WTC11 (cell line): ENCODE results near the gene TTC19. TPM values are rescaled to one million over a fixed set of nuclear protein-coding genes. Genes with fewer than 3 reads are reported as not detected.

ENCODE experiments used
- AFF4 ChIP-seq: sonication (generic); formaldehyde crosslinking; IDR thresholded peaks from 2 replicates; pipeline ENCODE4 v1.8.1; 2023; ENCODE audit warnings: mild to moderate bottlenecking, missing genetic modification reagents, borderline replicate concordance
- ATF6 ChIP-seq: sonication (generic); formaldehyde crosslinking; IDR thresholded peaks from 2 replicates; pipeline ENCODE4 v1.8.1; 2023; ENCODE audit warnings: mild to moderate bottlenecking, missing genetic modification reagents
- CREB1 ChIP-seq: sonication (generic); formaldehyde crosslinking; IDR thresholded peaks from 2 replicates; pipeline ENCODE4 v1.8.0; 2023; ENCODE audit warnings: mild to moderate bottlenecking, missing genetic modification reagents
- CTCF ChIP-seq: fragments of 200-600 bp; IDR thresholded peaks from 2 replicates; pipeline ENCODE4 v1.8.0; 2022; ENCODE audit warnings: antibody characterized with exemption
- E2F4 ChIP-seq: sonication (generic); formaldehyde crosslinking; IDR thresholded peaks from 2 replicates; pipeline ENCODE4 v1.8.1; 2022; ENCODE audit warnings: low read depth, mild to moderate bottlenecking, moderate library complexity, missing genetic modification reagents, borderline replicate concordance
- ELF4 ChIP-seq: sonication (generic); formaldehyde crosslinking; IDR thresholded peaks from 2 replicates; pipeline ENCODE4 v1.8.1; 2022; ENCODE audit warnings: low read depth, mild to moderate bottlenecking, moderate library complexity, missing genetic modification reagents
- ERG ChIP-seq: fragments of 250-450 bp; sonication (Bioruptor Pico); IDR thresholded peaks from 2 replicates; pipeline ENCODE4 v1.8.0; 2021; ENCODE audit warnings: mild to moderate bottlenecking
- GABPB1 ChIP-seq: sonication (generic); formaldehyde crosslinking; IDR thresholded peaks from 2 replicates; pipeline ENCODE4 v1.8.1; 2023; ENCODE audit warnings: mild to moderate bottlenecking, missing genetic modification reagents
- GTF2I ChIP-seq: fragments of 250-450 bp; sonication (Bioruptor Pico); conservative IDR thresholded peaks from 2 replicates; pipeline ENCODE4 v1.4.0; 2021; ENCODE audit warnings: mild to moderate bottlenecking
- HMGA2 ChIP-seq: fragments of 250-450 bp; sonication (Bioruptor Pico); IDR thresholded peaks from 2 replicates; pipeline ENCODE4 v1.4.0; 2021; ENCODE audit warnings: mild to moderate bottlenecking, moderate library complexity
- JAZF1 ChIP-seq: fragments of 250-450 bp; sonication (Bioruptor Pico); IDR thresholded peaks from 2 replicates; pipeline ENCODE4 v1.9.0; 2021; ENCODE audit warnings: moderate library complexity, mild to moderate bottlenecking, inconsistent platforms
- NFATC4 ChIP-seq: fragments of 250-450 bp; sonication (Bioruptor Pico); IDR thresholded peaks from 2 replicates; pipeline ENCODE4 v1.9.0; 2021; ENCODE audit warnings: mild to moderate bottlenecking
- NFE2L1 ChIP-seq: sonication (generic); formaldehyde crosslinking; IDR thresholded peaks from 2 replicates; pipeline ENCODE4 v1.8.1; 2023; ENCODE audit warnings: missing genetic modification reagents
- PRRX2 ChIP-seq: fragments of 250-450 bp; sonication (Bioruptor Pico); IDR thresholded peaks from 2 replicates; pipeline ENCODE4 v1.8.0; 2021; ENCODE audit warnings: mild to moderate bottlenecking
- SP1 ChIP-seq: sonication (generic); formaldehyde crosslinking; conservative IDR thresholded peaks from 2 replicates; pipeline ENCODE4 v1.8.1; 2022; ENCODE audit warnings: missing genetic modification reagents
- STAT6 ChIP-seq: sonication (generic); formaldehyde crosslinking; conservative IDR thresholded peaks from 2 replicates; pipeline ENCODE4 v1.8.1; 2023; ENCODE audit warnings: mild to moderate bottlenecking, low read depth, missing genetic modification reagents, moderate library complexity
- TCF7 ChIP-seq: sonication (generic); formaldehyde crosslinking; IDR thresholded peaks from 2 replicates; pipeline ENCODE4 v1.8.0; 2022; ENCODE audit warnings: mild to moderate bottlenecking, low read depth, missing genetic modification reagents, moderate library complexity
- ZMAT4 ChIP-seq: fragments of 250-450 bp; sonication (Bioruptor Pico); IDR thresholded peaks from 2 replicates; pipeline ENCODE4 v1.9.0; 2021; ENCODE audit warnings: mild to moderate bottlenecking
- ZNF121 ChIP-seq: sonication (generic); formaldehyde crosslinking; IDR thresholded peaks from 2 replicates; pipeline ENCODE4 v1.8.0; 2023; ENCODE audit warnings: missing genetic modification reagents
- ZNF317 ChIP-seq: sonication (generic); formaldehyde crosslinking; IDR thresholded peaks from 2 replicates; pipeline ENCODE4 v1.8.1; 2023; ENCODE audit warnings: low read depth, mild to moderate bottlenecking, moderate library complexity, missing genetic modification reagents, borderline replicate concordance
- ZSCAN18 ChIP-seq: fragments of 250-450 bp; sonication (Bioruptor Pico); IDR thresholded peaks from 2 replicates; pipeline ENCODE4 v2.1.2; 2022; ENCODE audit warnings: mild to moderate bottlenecking, moderate library complexity
- total RNA-seq: library from RNA; stranded (reverse); gene quantifications from 3 replicates; pipeline ENCODE4 v1.2.3, GENCODE V29; 2021

TTC19 gene
- total RNA-seq, 1 experiment from 2014 or later = 55.3 TPM

GRCh38 chr17:15999141-15999973 lies at the start of gene TTC19, which contains the start of gene ZSWIM7 (continued):
- TF ChIP-seq ELF4 (CRISPR knock-in tag) = peak; percentile 88
- TF ChIP-seq ERG (CRISPR knock-in tag) = no peak
- peak; percentile 96 for TF ChIP-seq SP1 (CRISPR knock-in tag)
- TF ChIP-seq GABPB1 (CRISPR knock-in tag) = no peak; the same call in none of the 2 replicates
- TF ChIP-seq CREB1 = peak; percentile 87
- no peak for TF ChIP-seq PRRX2
- peak; percentile 90 for TF ChIP-seq E2F4 (CRISPR knock-in tag)
- no peak for TF ChIP-seq ZNF121 (CRISPR knock-in tag)
- TF ChIP-seq ATF6 = no peak
- TF ChIP-seq HMGA2 (CRISPR knock-in tag) = no peak
- no peak for TF ChIP-seq JAZF1 (CRISPR knock-in tag)
- no peak for TF ChIP-seq TCF7 (CRISPR knock-in tag)
- 0 out of 2 replicates have a peak, but pooled peaks have one; percentile 33 for TF ChIP-seq NFATC4 (CRISPR knock-in tag)
- no peak for TF ChIP-seq ZSCAN18 (CRISPR knock-in tag)
- peak; percentile 55; the same call in 1 of the 2 replicates for TF ChIP-seq ZNF317
- no peak; the same call in 1 of the 2 replicates for TF ChIP-seq STAT6 (CRISPR knock-in tag)
- no peak for TF ChIP-seq ZMAT4
- TF ChIP-seq GTF2I (CRISPR knock-in tag) = no peak
- TF ChIP-seq CTCF = no peak
- peak; percentile 95; the same call in 1 of the 2 replicates for TF ChIP-seq AFF4 (CRISPR knock-in tag)
- TF ChIP-seq NFE2L1 (CRISPR knock-in tag) = peak; percentile 72
